GM23338 (cell line): ENCODE measurements around the gene CD93.

ENCODE experiments used
- CREB1 ChIP-seq: fragments of 250-450 bp; sonication (Bioruptor Pico); IDR thresholded peaks from 2 replicates; pipeline ENCODE4 v1.5.0; 2020; ENCODE audit warnings: low read depth, mild to moderate bottlenecking, moderate library complexity
- CTCF ChIP-seq, 2 experiments: fragments of 200-600 bp in 1 of 2; sonication (generic) in 1 of 2; conservative IDR thresholded peaks; 2 replicates each; pipeline versions ENCODE4 v1.5.1 to v1.6.1; 2016 to 2017; ENCODE audit warnings: antibody characterized with exemption in 2 of 2, low read depth in 2 of 2, mild to moderate bottlenecking in 2 of 2, moderate library complexity in 1 of 2
- ETS1 ChIP-seq: IDR thresholded peaks from 2 replicates; pipeline ENCODE4 v1.6.1; 2016; ENCODE audit warnings: antibody characterized with exemption
- EZH2 ChIP-seq: fragments of 200-600 bp; sonication (generic); IDR thresholded peaks from one replicate; pipeline ENCODE4 v1.8.0; 2017; ENCODE audit warnings: antibody characterized with exemption, mild to moderate bottlenecking, low read depth; ENCODE audit not compliant: unreplicated experiment
- EZH2phosphoT487 ChIP-seq: fragments of 200-600 bp; sonication (generic); IDR thresholded peaks from one replicate; pipeline ENCODE4 v1.8.1; 2018; ENCODE audit warnings: antibody characterized with exemption; ENCODE audit not compliant: unreplicated experiment
- JUNB ChIP-seq: IDR thresholded peaks from one replicate; pipeline ENCODE4 v1.6.1; 2016; ENCODE audit warnings: antibody characterized with exemption; ENCODE audit not compliant: unreplicated experiment
- NANOG ChIP-seq: IDR thresholded peaks from 2 replicates; pipeline ENCODE4 v1.6.1; 2016; ENCODE audit warnings: antibody characterized with exemption, borderline replicate concordance
- POLR2AphosphoS5 ChIP-seq: IDR thresholded peaks from 2 replicates; pipeline ENCODE4 v1.6.1; 2016; ENCODE audit warnings: antibody characterized with exemption, low read depth
- REST ChIP-seq: IDR thresholded peaks from one replicate; pipeline ENCODE4 v1.6.1; 2018; ENCODE audit warnings: antibody characterized with exemption; ENCODE audit not compliant: unreplicated experiment
- STAT1 ChIP-seq: IDR thresholded peaks from one replicate; pipeline ENCODE4 v1.6.1; 2016; ENCODE audit warnings: antibody characterized with exemption; ENCODE audit not compliant: unreplicated experiment
- ZNF114 ChIP-seq: fragments of 250-450 bp; sonication (Bioruptor Pico); IDR thresholded peaks from 2 replicates; pipeline ENCODE4 v1.5.0; 2020; ENCODE audit warnings: mild to moderate bottlenecking, moderate library complexity
- ZNF331 ChIP-seq: fragments of 250-450 bp; sonication (Bioruptor Pico); IDR thresholded peaks from 2 replicates; pipeline ENCODE4 v1.5.0; 2020; ENCODE audit warnings: low read depth, mild to moderate bottlenecking, moderate library complexity
- ZNF462 ChIP-seq: fragments of 250-450 bp; sonication (Bioruptor Pico); IDR thresholded peaks from 2 replicates; pipeline ENCODE4 v1.5.0; 2020; ENCODE audit warnings: mild to moderate bottlenecking, moderate library complexity

GRCh38 chr20:23108871-23109270 lies 22.7 kb upstream of the CD93 start:
- no peak for TF ChIP-seq REST
- no peak for TF ChIP-seq CTCF (conservative IDR thresholded peaks at IDR 0.05; ENCODE audit: low read depth in 2 of 2)
- TF ChIP-seq JUNB, result no peak
- TF ChIP-seq POLR2AphosphoS5, result no peak
- TF ChIP-seq NANOG, result no peak
- no peak for TF ChIP-seq EZH2
- TF ChIP-seq ETS1, result no peak
- TF ChIP-seq EZH2phosphoT487, result no peak
- TF ChIP-seq CREB1 (CRISPR knock-in tag), result no peak
- TF ChIP-seq ZNF114 (CRISPR knock-in tag), result no peak
- TF ChIP-seq ZNF331 (CRISPR knock-in tag), result no peak
- TF ChIP-seq ZNF462, result no peak
- TF ChIP-seq STAT1, result no peak
